SK-N-MC (cell line): ENCODE data around the gene GOLGA8M.
"Not testable (repeated sequence)": the region's sequence is repeated elsewhere in the genome, so short reads cannot be mapped to it uniquely, and the experiment has no call there.

ENCODE experiments used
- EZH2 ChIP-seq: fragments of 200-600 bp; sonication (generic); IDR thresholded peaks from one replicate; pipeline ENCODE4 v1.6.1; 2017; ENCODE audit warnings: antibody characterized with exemption
- POLR2AphosphoS5 ChIP-seq: IDR thresholded peaks from 2 replicates; pipeline ENCODE4 v1.6.1; 2012; ENCODE audit warnings: mild to moderate bottlenecking, low read depth, low read length, borderline replicate concordance

- TF ChIP-seq EZH2, POLR2AphosphoS5: not testable (repeated sequence)
Measured at GRCh38 chr15:28728061-28728460, 15.8 kb upstream of the GOLGA8M start.
